BJ (cell line): ENCODE measurements around the gene ARPC5L. TPM values are rescaled to one million over a fixed set of nuclear protein-coding genes. Genes with fewer than 3 reads are reported as not detected.

Experiments used
- CTCF ChIA-PET: fragments of 350-600 bp; formaldehyde crosslinking; extraction: SDS; loops from one replicate; lab custom pipeline; 2021; ENCODE audit warnings: antibody characterized with exemption, inconsistent platforms; lab: Yijun Ruan, JAX
- POLR2A ChIA-PET: fragments of 300-600 bp; sonication (Branson Sonifier 250); formaldehyde crosslinking; extraction: SDS; loops from one replicate; lab custom pipeline; 2021; ENCODE audit warnings: antibody characterized with exemption; lab: Charles Lee
- DNase-seq: peaks from one replicate; pipeline ENCODE4 v3.0.0-alpha.2; 2011; ENCODE audit warnings: low read depth
- H3K27me3 ChIP-seq: 2 replicates; pipeline ENCODE4 v1.6.0; 2011; ENCODE audit warnings: low read length; ENCODE audit not compliant: control insufficient read depth, insufficient read depth
- H3K36me3 ChIP-seq: 2 replicates; pipeline ENCODE4 v1.5.1; 2011; ENCODE audit warnings: low read length; ENCODE audit not compliant: control insufficient read depth, insufficient read depth
- H3K4me3 ChIP-seq: 2 replicates; pipeline ENCODE4 v1.5.1; 2011; ENCODE audit warnings: low read depth, mild to moderate bottlenecking, control low read depth, low read length
- CTCF ChIP-seq: IDR thresholded peaks from 2 replicates; pipeline ENCODE4 v1.5.1; 2011; ENCODE audit warnings: low read depth, mild to moderate bottlenecking, control low read depth, inconsistent platforms, low read length, moderate library complexity; ENCODE audit not compliant: insufficient read depth
- polyA plus RNA-seq: library from polyadenylated mRNA; depleted of rRNA; stranded (reverse); fragments of >200 nt; gene quantifications from 2 replicates; pipeline ENCODE4 v1.2.3, GENCODE V29; 2011

ARPC5L gene
- polyA plus RNA-seq, 1 experiment, result 34.0 TPM

- CTCF ChIA-PET, result interaction anchor here (1.7 to 36.1 kb wide), 3 partner anchors 11 to 74 kb away, joined by 6 to 1161 read pairs (median 236); partner anchors contain the start of genes NR6A1 and OLFML2A
- peak; percentile 46 for DNase-seq
- Histone ChIP-seq H3K27me3 (peaks cover 3% of the 10 kb centered on the region; the same call in 1 of the 2 replicates), H3K36me3 (no peaks in the 10 kb centered on the region), H3K4me3 (no peak overlapping the region)
- POLR2A ChIA-PET, result no interaction called here
- TF ChIP-seq CTCF, result no peak
Observed at GRCh38 chr9:124849801-124850200, 12.1 kb upstream of the ARPC5L start.

GRCh38 chr9:124852121-124852828 is 9.7 kb upstream of the ARPC5L start:
- no peak for DNase-seq
- no peak overlapping the region for H3K4me3 ChIP-seq
- peaks cover 3% of the 10 kb centered on the region; the same call in 1 of the 2 replicates for H3K27me3 ChIP-seq
- CTCF ChIA-PET, result interaction anchor here (0.5 to 36.1 kb wide), 37 partner anchors 11 to 533 kb away, joined by 3 to 1161 read pairs (median 6); partner anchors contain the start of genes ARPC5L, NR6A1, OLFML2A and RPL35
- H3K36me3 ChIP-seq, result peaks cover 4% of the 10 kb centered on the region
- POLR2A ChIA-PET, result no interaction called here
- no peak for TF ChIP-seq CTCF

- TF ChIP-seq CTCF, result peak; percentile 88
- Histone ChIP-seq H3K27me3 (peaks cover 3% of the 10 kb centered on the region; the same call in 1 of the 2 replicates), H3K36me3 (peaks cover 11% of the 10 kb centered on the region), H3K4me3 (peak within 1 kb of the TSS; percentile 46)
- ChIA-PET CTCF (interaction anchor here (0.6 to 36.1 kb wide), 41 partner anchors 10 to 532 kb away, joined by 3 to 1161 read pairs (median 5); partner anchors contain the start of genes ARPC5L, NR6A1, OLFML2A and RPL35), POLR2A (no interaction called here)
- DNase-seq, result no peak
Observed at GRCh38 chr9:124852829-124853531, 8.9 kb upstream of the ARPC5L start, which contains the start of gene WDR38. Gene WDR38 (plus strand): TSS chr9:124853460. CDS start chr9:124853532, 72 bp downstream.

GRCh38 chr9:124853605-124854143 is 8.3 kb upstream of the ARPC5L start:
- Histone ChIP-seq H3K4me3 (peak overlapping the region; percentile 46), H3K36me3 (peaks cover 18% of the 10 kb centered on the region), H3K27me3 (peaks cover 3% of the 10 kb centered on the region; the same call in 1 of the 2 replicates)
- ChIA-PET CTCF (interaction anchor here (0.6 to 36.1 kb wide), 28 partner anchors 9 to 531 kb away, joined by 3 to 1161 read pairs (median 7); partner anchors contain the start of genes ARPC5L, NR6A1, OLFML2A and RPL35), POLR2A (no interaction called here)
- DNase-seq, result no peak
- no peak for TF ChIP-seq CTCF
